Lower leg skin (tissue), 4 donors: ENCODE results near the gene KCNN3. TPM values are rescaled to one million over a fixed set of nuclear protein-coding genes. Genes with fewer than 3 reads are reported as not detected.
A peak's percentile ranks its signal among the peaks of the same experiment; 100 is the strongest.

ENCODE experiments used
- DNase-seq, 2 donors: peaks; one replicate each; pipeline ENCODE4 v3.0.0-alpha.2; 2019; ENCODE audit warnings: low spot score in 2 of 2
- H3K4me3 ChIP-seq: fragments of 200-600 bp; sonication (generic); 2 replicates; pipeline ENCODE4 v1.5.1; 2017; ENCODE audit warnings: mild to moderate bottlenecking, low read depth; ENCODE audit not compliant: poor library complexity, severe bottlenecking
- POLR2A ChIP-seq, 2 donors: fragments of 450-650 bp; IDR thresholded peaks; one replicate each; pipeline ENCODE4 v1.6.1; 2016 to 2017; ENCODE audit warnings: antibody characterized with exemption in 2 of 2, mild to moderate bottlenecking in 1 of 2, moderate library complexity in 1 of 2
- WGBS, 2 donors: methylation state at CpG; one replicate each; pipeline ENCODE4 v1.1.5; 2018; 5-methylcytosine and 5-hydroxymethylcytosine counted together
- intact Hi-C: fragments of 100-400 bp; cut with DNase I; formaldehyde crosslinking; loops from one replicate; pipeline ENCODE4 v1.15.0; 2023; ENCODE audit warnings: low total_unique reads
- total RNA-seq, 4 donors: library from RNA; depleted of rRNA; stranded (reverse); fragments of >200 nt; gene quantifications; one replicate each; pipeline ENCODE4 v1.1.0, GENCODE V29; 2016
- TF ChIP-seq, protein P1 (sequence below), 3 donors: fragments of 450-650 bp; IDR thresholded peaks; one replicate each; pipeline ENCODE4 v1.5.1; 2016; ENCODE audit warnings: antibody characterized with exemption in 3 of 3, mild to moderate bottlenecking in 3 of 3, moderate library complexity in 2 of 3

The KCNN3 gene
- total RNA-seq, 4 donors from 2014 or later: 0.13 to 2.1 (median 0.36) TPM

DNA sequence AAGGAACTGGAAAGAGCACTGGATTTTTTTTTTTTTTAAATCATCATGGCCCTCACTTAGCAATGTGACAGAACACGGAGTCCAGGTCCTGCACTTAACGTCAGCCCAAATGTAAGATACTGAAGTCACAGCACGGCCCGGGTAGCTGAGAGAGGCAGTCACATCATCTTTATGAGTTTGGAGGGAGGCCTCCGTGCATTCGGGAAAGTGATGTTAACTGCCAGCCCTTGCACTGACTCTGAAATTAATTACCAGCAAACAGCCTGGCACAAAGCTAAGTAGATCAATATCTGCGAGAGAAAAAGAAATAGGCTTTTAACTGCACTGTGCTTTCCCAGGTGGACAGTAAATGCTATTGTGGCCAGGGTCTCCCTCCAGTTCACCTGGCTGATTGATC lies 152.6 kb downstream of the KCNN3 start:
- no peak overlapping the region for H3K4me3 ChIP-seq
- DNase-seq: no peak
- WGBS, 2 donors: 56 to 64% methylated on average over 7 of the region's 7 CpGs
- intact Hi-C loops: no loop called here
- TF ChIP-seq POLR2A (IDR thresholded peaks at IDR 0.05): no peak
- TF ChIP-seq, protein P1, sequence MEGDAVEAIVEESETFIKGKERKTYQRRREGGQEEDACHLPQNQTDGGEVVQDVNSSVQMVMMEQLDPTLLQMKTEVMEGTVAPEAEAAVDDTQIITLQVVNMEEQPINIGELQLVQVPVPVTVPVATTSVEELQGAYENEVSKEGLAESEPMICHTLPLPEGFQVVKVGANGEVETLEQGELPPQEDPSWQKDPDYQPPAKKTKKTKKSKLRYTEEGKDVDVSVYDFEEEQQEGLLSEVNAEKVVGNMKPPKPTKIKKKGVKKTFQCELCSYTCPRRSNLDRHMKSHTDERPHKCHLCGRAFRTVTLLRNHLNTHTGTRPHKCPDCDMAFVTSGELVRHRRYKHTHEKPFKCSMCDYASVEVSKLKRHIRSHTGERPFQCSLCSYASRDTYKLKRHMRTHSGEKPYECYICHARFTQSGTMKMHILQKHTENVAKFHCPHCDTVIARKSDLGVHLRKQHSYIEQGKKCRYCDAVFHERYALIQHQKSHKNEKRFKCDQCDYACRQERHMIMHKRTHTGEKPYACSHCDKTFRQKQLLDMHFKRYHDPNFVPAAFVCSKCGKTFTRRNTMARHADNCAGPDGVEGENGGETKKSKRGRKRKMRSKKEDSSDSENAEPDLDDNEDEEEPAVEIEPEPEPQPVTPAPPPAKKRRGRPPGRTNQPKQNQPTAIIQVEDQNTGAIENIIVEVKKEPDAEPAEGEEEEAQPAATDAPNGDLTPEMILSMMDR (IDR thresholded peaks at IDR 0.05): no peak

DNA sequence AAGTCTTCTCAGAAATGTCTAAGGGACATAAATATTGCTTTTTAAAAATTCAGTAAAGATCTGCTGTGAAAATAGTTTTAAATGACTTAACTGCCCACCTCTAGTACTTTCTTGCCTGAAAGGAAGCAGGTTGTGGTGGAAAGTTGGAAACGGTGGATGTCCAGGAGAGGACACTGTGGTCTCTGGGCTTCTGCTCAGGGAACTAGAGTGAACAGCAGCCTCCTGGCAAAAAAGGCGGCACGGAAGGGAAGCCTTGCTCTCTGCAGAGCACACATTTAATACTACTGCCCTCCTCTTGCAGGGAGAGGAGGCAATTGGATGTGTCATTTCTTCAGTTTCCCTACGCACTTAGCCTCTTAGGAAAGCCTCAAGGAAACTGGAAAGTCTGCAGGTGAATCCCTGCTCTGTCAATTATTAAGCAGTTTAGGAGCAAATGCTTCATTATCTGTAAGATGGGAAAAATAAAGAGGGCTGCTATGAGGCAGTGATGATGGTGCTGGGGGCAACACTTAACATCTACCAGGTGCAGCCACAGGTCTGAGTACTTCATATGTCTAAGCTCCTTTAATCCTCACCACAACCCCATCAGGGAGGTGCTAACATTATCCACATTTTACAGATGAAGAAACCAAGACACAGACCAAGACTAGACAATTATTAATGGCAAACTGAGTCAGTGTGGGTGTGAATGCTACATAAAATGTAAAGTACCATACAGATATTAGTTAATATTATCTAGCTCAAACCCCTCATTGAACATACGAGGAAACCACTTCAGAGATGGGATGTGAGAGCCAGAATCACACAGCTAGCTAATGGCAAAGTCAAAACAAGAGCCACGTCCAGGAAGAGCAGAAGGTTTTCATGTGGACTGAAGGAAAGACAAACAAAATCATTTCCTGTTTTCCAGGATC lies 153.2 kb downstream of the KCNN3 start:
- DNase-seq: no peak
- intact Hi-C loops: no loop called here
- no peak overlapping the region for H3K4me3 ChIP-seq
- TF ChIP-seq, protein P1 (IDR thresholded peaks at IDR 0.05): no peak
- TF ChIP-seq POLR2A (IDR thresholded peaks at IDR 0.05): no peak
- WGBS, 2 donors: 60 to 66% methylated on average over 6 of the region's 6 CpGs

- TF ChIP-seq, protein P1 (IDR thresholded peaks at IDR 0.05): no peak
- TF ChIP-seq POLR2A (IDR thresholded peaks at IDR 0.05): no peak
- peak in 1 of 2 donors; percentile 71 for DNase-seq
- intact Hi-C loops: no loop called here
- H3K4me3 ChIP-seq: no peak overlapping the region
- WGBS, 2 donors: 22 to 30% methylated on average over 2 of the region's 2 CpGs
These were observed 154.1 kb downstream of the KCNN3 start for GRCh38 chr1:154716011-154716410.

DNA sequence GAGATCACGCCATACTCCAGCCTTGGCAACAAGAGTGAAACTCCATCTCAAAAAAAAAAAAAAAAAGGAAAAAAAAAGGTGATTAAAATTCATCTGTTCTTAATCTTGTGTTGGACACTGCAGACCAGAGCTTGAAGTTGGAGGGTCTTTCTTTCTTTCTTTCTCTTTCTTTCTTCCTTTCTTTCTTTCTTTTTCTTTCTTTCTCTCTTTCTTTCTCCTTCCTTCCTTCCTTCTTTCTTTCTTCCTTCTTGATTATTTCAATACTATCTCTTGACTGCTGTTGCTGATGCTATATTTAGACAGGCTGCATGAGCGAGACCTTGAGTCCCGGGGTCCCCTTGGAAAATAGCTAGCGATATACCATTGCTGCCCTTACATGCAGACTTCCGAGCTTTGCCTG lies 154.7 kb downstream of the KCNN3 start:
- H3K4me3 ChIP-seq: no peak overlapping the region
- no peak for DNase-seq
- 71 to 78% methylated on average over 5 of the region's 5 CpGs for WGBS, 2 donors
- intact Hi-C loops: no loop called here
- TF ChIP-seq, protein P1 (IDR thresholded peaks at IDR 0.05): no peak
- no peak for TF ChIP-seq POLR2A (IDR thresholded peaks at IDR 0.05)

DNA sequence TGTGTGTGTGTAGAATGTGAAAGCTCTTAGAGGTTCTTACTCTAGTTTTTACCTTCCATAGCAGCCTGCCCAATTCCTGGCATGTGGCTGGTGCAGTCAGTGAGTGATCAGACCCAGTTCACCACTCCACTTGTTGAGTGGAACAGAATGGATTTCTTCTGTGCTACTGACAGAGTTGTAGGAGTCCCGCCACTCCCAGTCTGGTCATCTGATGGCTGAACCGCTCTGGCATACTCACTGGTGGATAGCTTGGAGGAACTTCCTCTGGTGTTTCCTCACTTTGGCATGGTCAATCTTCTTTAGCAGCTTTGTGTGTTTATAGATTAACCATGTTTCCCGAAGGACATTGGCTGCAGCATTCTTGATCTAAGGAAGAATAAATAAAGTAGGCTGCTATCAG lies 155.4 kb downstream of the KCNN3 start:
- DNase-seq: peak in 1 of 2 donors; percentile 71
- TF ChIP-seq, protein P1 (IDR thresholded peaks at IDR 0.05): no peak
- no peak for TF ChIP-seq POLR2A (IDR thresholded peaks at IDR 0.05)
- no peak overlapping the region for H3K4me3 ChIP-seq
- intact Hi-C loops: no loop called here
- WGBS, 2 donors: 63 to 77% methylated on average over 3 of the region's 3 CpGs
